Sigmoid colon (tissue), 7 donors: ENCODE measurements around the gene PCDHGC4. TPM values are rescaled to one million over a fixed set of nuclear protein-coding genes. Genes with fewer than 3 reads are reported as not detected.

Experiments
- DNase-seq: peaks from one replicate; pipeline ENCODE4 v3.0.0-alpha.2; 2019
- H3K27ac ChIP-seq, 4 donors: fragments of 200-600 bp; sonication (generic); one replicate each; pipeline ENCODE4 v1.5.1; 2016 to 2019; ENCODE audit warnings: mild to moderate bottlenecking in 1 of 4
- H3K27me3 ChIP-seq, 3 donors: fragments of 200-600 bp; sonication (generic); one replicate each; pipeline ENCODE4 v1.5.1; 2019; ENCODE audit warnings: mild to moderate bottlenecking in 1 of 3
- H3K36me3 ChIP-seq, 4 donors: fragments of 200-600 bp; sonication (generic); one replicate each; pipeline ENCODE4 v1.5.1; 2016 to 2019
- H3K4me1 ChIP-seq, 4 donors: fragments of 200-600 bp; sonication (generic); one replicate each; pipeline ENCODE4 v1.5.1; 2017 to 2019
- H3K4me3 ChIP-seq, 4 donors: fragments of 200-600 bp; sonication (generic); one replicate each; pipeline ENCODE4 v1.5.1; 2017 to 2019; ENCODE audit warnings: mild to moderate bottlenecking in 2 of 4, moderate library complexity in 1 of 4
- H3K9me3 ChIP-seq, 4 donors: fragments of 200-600 bp in 3 of 4; sonication (generic) in 3 of 4; one replicate each; pipeline versions ENCODE4 v1.5.1 to v1.6.1; 2013 to 2019
- CTCF ChIP-seq, 4 experiments: fragments of 450-650 bp in 3 of 4; fragments of 200-600 bp in 1 of 4; IDR thresholded peaks; one replicate each; pipeline ENCODE4 v1.5.1; 2016 to 2019; ENCODE audit warnings: antibody characterized with exemption in 4 of 4, mild to moderate bottlenecking in 3 of 4, moderate library complexity in 2 of 4
- EP300 ChIP-seq, 4 donors: sonication (generic); formaldehyde crosslinking; IDR thresholded peaks; one replicate each; pipeline ENCODE4 v1.6.1; 2017; ENCODE audit warnings: antibody characterized with exemption in 4 of 4
- POLR2A ChIP-seq, 2 donors: fragments of 450-650 bp; IDR thresholded peaks; one replicate each; pipeline ENCODE4 v1.6.1; 2016; ENCODE audit warnings: antibody characterized with exemption in 2 of 2, mild to moderate bottlenecking in 2 of 2, moderate library complexity in 2 of 2
- POLR2AphosphoS5 ChIP-seq, 4 donors: sonication (generic); formaldehyde crosslinking; IDR thresholded peaks; one replicate each; pipeline ENCODE4 v1.6.1; 2017; ENCODE audit warnings: antibody characterized with exemption in 4 of 4
- WGBS, 2 donors: extraction: QIAGEN DNeasy Blood & Tissue Kit; methylation state at CpG; one replicate each; pipeline ENCODE4 v1.1.7; 2013; 5-methylcytosine and 5-hydroxymethylcytosine counted together
- intact Hi-C: fragments of 100-400 bp; cut with DNase I; formaldehyde crosslinking; loops from one replicate; pipeline ENCODE4 v1.15.1; 2023
- polyA plus RNA-seq, 3 donors: library from polyadenylated mRNA; stranded (reverse); fragments of 200-250 nt; gene quantifications; one replicate each; pipeline ENCODE4 v1.2.3, GENCODE V29; 2013
- total RNA-seq, 4 donors: library from RNA; depleted of rRNA; stranded (reverse); fragments of >200 nt; gene quantifications; one replicate each; pipeline ENCODE4 v1.1.0, GENCODE V29; 2016
- donor health status: healthy with polysubstance abuse.
- donor health status: Bipolar disorder and iron deficiency.
- donor health status: healthy.

The PCDHGC4 gene
- total and polyA plus RNA-seq, 7 donors, result 0.47 to 8.6 (median 3.0) TPM; not detected in 2

- Histone ChIP-seq H3K4me3 (peak overlapping the region; percentile 60 to 72 (median 61)), H3K27ac (peak overlapping the region; percentile 84 to 93 (median 90)), H3K36me3 (no peaks in the 10 kb centered on the region), H3K27me3 (no peaks in the 10 kb centered on the region), H3K9me3 (no peaks in the 10 kb centered on the region), H3K4me1 (peaks cover 0 to 60% (median 53%) of the 10 kb centered on the region in 4 donors)
- 30 to 43% methylated on average over 24 of the region's 24 CpGs for WGBS, 2 donors
- no peak for TF ChIP-seq CTCF (IDR thresholded peaks at IDR 0.05)
- no peak for TF ChIP-seq EP300 (IDR thresholded peaks at IDR 0.05)
- TF ChIP-seq POLR2A (IDR thresholded peaks at IDR 0.05), result no peak
- DNase-seq, result no peak
- intact Hi-C loops, result loop anchor here (5.0 kb wide), 1 partner anchor 60 kb away; the partner anchor contains the start of gene PCDHGB7
Observed at GRCh38 chr5:141477044-141477575, 7.7 kb upstream of the PCDHGC4 start.

- intact Hi-C loops, result loop anchor here (5.0 kb wide), 1 partner anchor 61 kb away; the partner anchor contains the start of gene PCDHGB7
- no peak overlapping the region for H3K27ac ChIP-seq
Observed at GRCh38 chr5:141477815-141478214, 7.0 kb upstream of the PCDHGC4 start.

GRCh38 chr5:141478321-141478945 is 6.4 kb upstream of the PCDHGC4 start:
- H3K4me1 ChIP-seq, result peaks cover 0 to 72% (median 56%) of the 10 kb centered on the region in 4 donors
- whole genome bisulfite sequencing, 2 donors, result 12 to 29% methylated on average over 20 of the region's 20 CpGs
- H3K9me3 ChIP-seq, result no peaks in the 10 kb centered on the region
- H3K4me3 ChIP-seq, result peak overlapping the region; percentile 5 to 72 (median 61)
- H3K27ac ChIP-seq, result no peak overlapping the region
- intact Hi-C loops, result loop anchor here (5.0 kb wide), 1 partner anchor 61 kb away; the partner anchor contains the start of gene PCDHGB7
- no peaks in the 10 kb centered on the region for H3K27me3 ChIP-seq
- H3K36me3 ChIP-seq, result no peaks in the 10 kb centered on the region
- no peak for DNase-seq
- TF ChIP-seq POLR2AphosphoS5 (IDR thresholded peaks at IDR 0.05), result no peak
- TF ChIP-seq POLR2A (IDR thresholded peaks at IDR 0.05), result no peak
- TF ChIP-seq CTCF (IDR thresholded peaks at IDR 0.05), result no peak
- no peak for TF ChIP-seq EP300 (IDR thresholded peaks at IDR 0.05)

More at GRCh38 chr5:141477815-141478214, 7.0 kb upstream of the PCDHGC4 start:
- Histone ChIP-seq H3K36me3 (no peaks in the 10 kb centered on the region), H3K9me3 (no peaks in the 10 kb centered on the region), H3K4me3 (peak overlapping the region; percentile 5 to 72 (median 61)), H3K27me3 (no peaks in the 10 kb centered on the region), H3K4me1 (peaks cover 0 to 67% (median 53%) of the 10 kb centered on the region in 4 donors)
- TF ChIP-seq CTCF (IDR thresholded peaks at IDR 0.05) (no peak), POLR2AphosphoS5 (IDR thresholded peaks at IDR 0.05) (no peak), POLR2A (IDR thresholded peaks at IDR 0.05) (no peak), EP300 (IDR thresholded peaks at IDR 0.05) (no peak)
- 43 to 51% methylated on average over 13 of the region's 13 CpGs for WGBS, 2 donors
- DNase-seq, result no peak

- Histone ChIP-seq H3K4me1 (peaks cover 0 to 85% (median 69%) of the 10 kb centered on the region in 4 donors), H3K9me3 (no peaks in the 10 kb centered on the region), H3K27ac (no peak overlapping the region), H3K36me3 (no peaks in the 10 kb centered on the region), H3K27me3 (no peaks in the 10 kb centered on the region), H3K4me3 (peak overlapping the region in 2 of 4 donors; percentile 5 to 72)
- no peak for DNase-seq
- intact Hi-C loops, result loop anchor here (5.0 kb wide), 1 partner anchor 62 kb away; the partner anchor contains the start of gene PCDHGB7
- no peak for TF ChIP-seq EP300 (IDR thresholded peaks at IDR 0.05)
- TF ChIP-seq CTCF (IDR thresholded peaks at IDR 0.05), result no peak
Observed at GRCh38 chr5:141479776-141480175, 5.1 kb upstream of the PCDHGC4 start.
